RWPE1 (cell line): ENCODE results near the gene CTNNBL1.
"Not testable (repeated sequence)": the region's sequence is repeated elsewhere in the genome, so short reads cannot be mapped to it uniquely, and the experiment has no call there.

Experiments used
- CTCF ChIA-PET: fragments of 350-600 bp; sonication (Branson Sonifier 250); formaldehyde crosslinking; extraction: SDS; loops from one replicate; lab custom pipeline; 2021; lab: Yijun Ruan, JAX
- POLR2A ChIA-PET: fragments of 400-600 bp; formaldehyde crosslinking; extraction: SDS; loops from one replicate; lab custom pipeline; 2020; ENCODE audit warnings: antibody characterized with exemption; ENCODE audit not compliant: low non-redundant PET; lab: Yijun Ruan, JAX
- DNase-seq: peaks from one replicate; pipeline ENCODE4 v3.0.0; 2012; ENCODE audit warnings: low spot score
- H3K27ac ChIP-seq: fragments of 450-650 bp; 2 replicates; pipeline ENCODE4 v1.5.1; 2017
- CTCF ChIP-seq: fragments of 450-650 bp; conservative IDR thresholded peaks from 2 replicates; pipeline ENCODE4 v1.5.1; 2017; ENCODE audit warnings: low read depth, mild to moderate bottlenecking

CTNNBL1 gene

GRCh38 chr20:37676440-37676839 is 17.4 kb upstream of the CTNNBL1 start:
- CTCF ChIA-PET, result no interaction called here
- POLR2A ChIA-PET, result no interaction called here
- DNase-seq, result no peak
- no peak overlapping the region for H3K27ac ChIP-seq
- no peak for TF ChIP-seq CTCF

- no peak overlapping the region for H3K27ac ChIP-seq
- no peak for DNase-seq
- CTCF ChIA-PET, result no interaction called here
- TF ChIP-seq CTCF, result no peak
- POLR2A ChIA-PET, result interaction anchor here (0.6 kb wide), 1 partner anchor 31 kb away, joined by 6 read pairs; no protein-coding TSS in a partner anchor
These were observed 15.6 kb upstream of the CTNNBL1 start for GRCh38 chr20:37677969-37678861.

- POLR2A ChIA-PET, H3K27ac ChIP-seq, DNase-seq: not testable (repeated sequence)
- CTCF ChIA-PET, result interaction anchor here (0.5 kb wide), 1 partner anchor 1806 kb away, joined by 3 read pairs; no protein-coding TSS in a partner anchor
These were observed 14.1 kb upstream of the CTNNBL1 start for GRCh38 chr20:37679751-37680150.

- ChIA-PET POLR2A (no interaction called here), CTCF (interaction anchor here (0.5 kb wide), 1 partner anchor 1806 kb away, joined by 3 read pairs; no protein-coding TSS in a partner anchor)
- H3K27ac ChIP-seq, result no peak overlapping the region
- TF ChIP-seq CTCF, result no peak
- no peak for DNase-seq
These were observed 13.4 kb upstream of the CTNNBL1 start for GRCh38 chr20:37680420-37680819.

- TF ChIP-seq CTCF, result no peak
- POLR2A ChIA-PET, result no interaction called here
- DNase-seq, result no peak
- CTCF ChIA-PET, result interaction anchor here (0.6 to 0.9 kb wide), 4 partner anchors 10 to 1481 kb away, joined by 3 to 7 read pairs (median 4); no protein-coding TSS in a partner anchor
- no peak overlapping the region for H3K27ac ChIP-seq
These were observed 12.3 kb upstream of the CTNNBL1 start for GRCh38 chr20:37681384-37682112.

GRCh38 chr20:37683146-37683545 is 10.7 kb upstream of the CTNNBL1 start:
- CTCF ChIA-PET, POLR2A ChIA-PET, DNase-seq, H3K27ac ChIP-seq: not testable (repeated sequence)

- DNase-seq, result peak; percentile 68
- ChIA-PET POLR2A (no interaction called here), CTCF (interaction anchor here (0.6 kb wide), 2 partner anchors 659 to 721 kb away, joined by 3 to 4 read pairs; no protein-coding TSS in a partner anchor)
- H3K27ac ChIP-seq, result no peak overlapping the region
- TF ChIP-seq CTCF, result no peak
These were observed 6.9 kb upstream of the CTNNBL1 start for GRCh38 chr20:37686762-37687477.
